Lung (tissue), 12 donors: ENCODE measurements around the gene PRSS16. TPM values are rescaled to one million over a fixed set of nuclear protein-coding genes. Genes with fewer than 3 reads are reported as not detected.
A peak's percentile ranks its signal among the peaks of the same experiment; 100 is the strongest.

Experiments used
- ATAC-seq: fragments of 200-7000 bp; cut with Tn5 transposase; one replicate; pipeline ENCODE4 v1.9.1; 2020; ENCODE audit warnings: moderate number of reproducible peaks; ENCODE audit not compliant: insufficient read depth, low FRiP score
- DNase-seq, 3 donors: peaks; one replicate each; pipeline ENCODE4 v3.0.0-alpha.2; 2013 to 2017
- H3K27ac ChIP-seq, 2 donors: one replicate each; pipeline ENCODE4 v1.5.1; 2013; ENCODE audit warnings: mild to moderate bottlenecking in 2 of 2, moderate library complexity in 2 of 2, control low read depth in 1 of 2, inconsistent platforms in 1 of 2, low read depth in 1 of 2, low read length in 1 of 2
- H3K27me3 ChIP-seq, 3 donors: one replicate each; pipeline ENCODE4 v1.5.1; 2013; ENCODE audit warnings: low read length in 2 of 3; ENCODE audit not compliant: control insufficient read depth in 3 of 3, insufficient read depth in 3 of 3
- H3K36me3 ChIP-seq, 4 donors: one replicate each; pipeline ENCODE4 v1.5.1; 2013; ENCODE audit warnings: low read length in 4 of 4, mild to moderate bottlenecking in 1 of 4, moderate library complexity in 1 of 4; ENCODE audit not compliant: control insufficient read depth in 4 of 4, insufficient read depth in 4 of 4
- H3K4me1 ChIP-seq, 5 donors: one replicate each; pipeline ENCODE4 v1.5.1; 2013; ENCODE audit warnings: low read length in 5 of 5, mild to moderate bottlenecking in 2 of 5, moderate library complexity in 1 of 5; ENCODE audit not compliant: control insufficient read depth in 5 of 5, insufficient read depth in 5 of 5
- H3K4me3 ChIP-seq: one replicate; pipeline ENCODE4 v1.5.1; 2013; ENCODE audit warnings: mild to moderate bottlenecking, control low read depth, moderate library complexity
- H3K9ac ChIP-seq, 2 donors: one replicate each; pipeline ENCODE4 v1.5.1; 2013; ENCODE audit warnings: low read length in 2 of 2, control low read depth in 1 of 2; ENCODE audit not compliant: insufficient read depth in 1 of 2
- H3K9me3 ChIP-seq, 4 donors: one replicate each; pipeline ENCODE4 v1.5.1; 2013; ENCODE audit warnings: low read length in 3 of 4, mild to moderate bottlenecking in 1 of 4, moderate library complexity in 1 of 4; ENCODE audit not compliant: control insufficient read depth in 4 of 4, insufficient read depth in 3 of 4
- CTCF ChIP-seq: IDR thresholded peaks from 2 replicates; pipeline ENCODE4 v1.5.1; 2012; ENCODE audit warnings: mild to moderate bottlenecking; ENCODE audit errors: control extremely low read depth, extremely low read depth
- WGBS, 2 donors: extraction: QIAGEN DNeasy Blood & Tissue Kit; methylation state at CpG; one replicate each; pipeline ENCODE4 v1.1.7; 2013; 5-methylcytosine and 5-hydroxymethylcytosine counted together
- polyA plus RNA-seq, 2 donors: library from polyadenylated mRNA; stranded (reverse); fragments of 200-250 nt; gene quantifications; one replicate each; pipeline ENCODE4 v1.2.1, GENCODE V29; 2013
- total RNA-seq, 2 donors: library from RNA; depleted of rRNA in 1 of 2; stranded (reverse); fragments of >200 nt in 1 of 2; gene quantifications; one replicate each; pipeline ENCODE4 v1.2.1, GENCODE V29; 2014 to 2021
- donor health status: control.
- donor health status: control.
- donor health status: Bipolar disorder and iron deficiency.
- donor health status: healthy.
- donor health status: DM: yes; HTN: yes; CAD: no.

PRSS16 gene
- total and polyA plus RNA-seq, 4 donors: 3.2 to 18.0 (median 10.6) TPM

- WGBS, 2 donors: 68 to 74% methylated on average over 3 of the region's 3 CpGs
- DNase-seq: no peak
- H3K9me3 ChIP-seq: peaks cover 0 to 8% (median 1%) of the 10 kb centered on the region in 4 donors
- H3K4me1 ChIP-seq: no peaks in the 10 kb centered on the region
- no peaks in the 10 kb centered on the region for H3K36me3 ChIP-seq
- TF ChIP-seq CTCF: no peak
- H3K9ac ChIP-seq: no peak overlapping the region
- H3K27ac ChIP-seq: no peak overlapping the region
- H3K27me3 ChIP-seq: peaks cover 4 to 79% (median 73%) of the 10 kb centered on the region in 3 donors
- ATAC-seq: no peak
- no peak overlapping the region for H3K4me3 ChIP-seq
These were observed 12.9 kb upstream of the PRSS16 start for GRCh38 chr6:27234576-27234975.

GRCh38 chr6:27237089-27237803 is 10.3 kb upstream of the PRSS16 start:
- Histone ChIP-seq H3K9me3 (peaks cover 0 to 11% (median 1%) of the 10 kb centered on the region in 4 donors), H3K4me1 (no peaks in the 10 kb centered on the region), H3K4me3 (no peak overlapping the region), H3K36me3 (no peaks in the 10 kb centered on the region), H3K27me3 (peaks cover 0 to 61% (median 59%) of the 10 kb centered on the region in 3 donors), H3K27ac (no peak overlapping the region), H3K9ac (no peak overlapping the region)
- ATAC-seq (no peak), DNase-seq (peak in 1 of 3 donors; percentile 34)
- TF ChIP-seq CTCF: no peak
- 15 to 16% methylated on average over 20 of the region's 20 CpGs for WGBS, 2 donors

- DNase-seq: peak in 2 of 3 donors; percentile 21 to 42
These were observed 9.2 kb upstream of the PRSS16 start for GRCh38 chr6:27238010-27238983.

More at GRCh38 chr6:27238010-27238983, 9.2 kb upstream of the PRSS16 start:
- Histone ChIP-seq H3K36me3 (no peaks in the 10 kb centered on the region), H3K4me1 (no peaks in the 10 kb centered on the region), H3K9me3 (peaks cover 0 to 11% (median 1%) of the 10 kb centered on the region in 4 donors), H3K27me3 (peaks cover 0 to 64% (median 60%) of the 10 kb centered on the region in 3 donors), H3K27ac (no peak overlapping the region), H3K4me3 (no peak overlapping the region), H3K9ac (no peak overlapping the region)
- no peak for ATAC-seq
- 4 to 5% methylated on average over 41 of the region's 41 CpGs for WGBS, 2 donors
- no peak for TF ChIP-seq CTCF
